GM12891 (cell line): Measurements from ENCODE around the gene MED29.

Source experiments
- POLR2A ChIP-seq: IDR thresholded peaks from 2 replicates; pipeline ENCODE4 v1.6.1; 2011; ENCODE audit warnings: low read depth, low read length, control low read depth
- POLR2AphosphoS5 ChIP-seq: IDR thresholded peaks from 2 replicates; pipeline ENCODE4 v1.6.1; 2011; ENCODE audit warnings: low read depth, low read length, control low read depth
- SPI1 ChIP-seq: IDR thresholded peaks from 2 replicates; pipeline ENCODE4 v1.6.1; 2011; ENCODE audit warnings: low read depth, low read length, control low read depth
- TAF1 ChIP-seq: IDR thresholded peaks from 2 replicates; pipeline ENCODE4 v1.6.1; 2011; ENCODE audit warnings: low read depth, low read length, control low read depth

- TF ChIP-seq POLR2A, result no peak
- TF ChIP-seq TAF1, result no peak
- TF ChIP-seq SPI1, result no peak
- TF ChIP-seq POLR2AphosphoS5, result no peak
Observed at GRCh38 chr19:39412867-39413271, 21.7 kb downstream of the MED29 start.
